ENCODE data around the gene MRFAP1L1.

- TF ChIP-seq CTCF (IDR thresholded peaks at IDR 0.05) (no peak), EZH2 (IDR thresholded peaks at IDR 0.05; ENCODE audit: borderline replicate concordance, insufficient read depth, low read depth, low read length, poor library complexity, severe bottlenecking) (no peak)
Measured at GRCh38 chr4:6658597-6659075, 51.0 kb downstream of the MRFAP1L1 start.
